Epithelial cell of proximal tubule (primary cell): ENCODE results near the gene DDX10. TPM values are rescaled to one million over a fixed set of nuclear protein-coding genes. Genes with fewer than 3 reads are reported as not detected.
"Not testable (repeated sequence)": the region's sequence is repeated elsewhere in the genome, so short reads cannot be mapped to it uniquely, and the experiment has no call there.

Source experiments
- DNase-seq: peaks from one replicate; pipeline ENCODE4 v3.0.0-alpha.2; 2011; ENCODE audit warnings: low read depth
- H3K4me3 ChIP-seq: 2 replicates; pipeline ENCODE4 v1.5.1; 2011; ENCODE audit warnings: low read depth, mild to moderate bottlenecking, low read length
- total RNA-seq: library from RNA; depleted of rRNA; stranded (reverse); fragments of >200 nt; gene quantifications from 2 replicates; pipeline ENCODE4 v1.2.3, GENCODE V29; 2015
- TF ChIP-seq, protein P1 (sequence below): conservative IDR thresholded peaks from 2 replicates; pipeline ENCODE4 v1.5.1; 2012; ENCODE audit warnings: low read depth, mild to moderate bottlenecking, low read length

DDX10 gene
- total RNA-seq, 1 donor from 2014 or later: 28.9 TPM

DNA sequence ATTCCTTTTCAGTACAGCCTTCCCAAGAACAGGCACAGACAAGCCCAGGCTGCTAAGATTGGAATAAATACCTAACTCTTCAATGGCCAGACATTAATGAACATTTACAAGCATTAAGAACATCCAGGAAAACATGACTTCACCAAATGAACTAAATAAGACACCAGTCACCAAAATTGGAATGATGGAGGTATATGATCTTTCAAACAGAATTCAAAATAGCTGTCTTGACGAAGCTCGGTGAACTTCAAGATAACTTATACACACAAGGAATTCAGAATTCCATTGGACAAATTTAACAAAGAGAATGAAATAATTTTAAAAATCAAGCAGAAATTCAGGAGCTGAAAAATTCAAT lies 16.4 kb upstream of the DDX10 start:
- no peak for DNase-seq
- no peak overlapping the region for H3K4me3 ChIP-seq
- TF ChIP-seq, protein P1, sequence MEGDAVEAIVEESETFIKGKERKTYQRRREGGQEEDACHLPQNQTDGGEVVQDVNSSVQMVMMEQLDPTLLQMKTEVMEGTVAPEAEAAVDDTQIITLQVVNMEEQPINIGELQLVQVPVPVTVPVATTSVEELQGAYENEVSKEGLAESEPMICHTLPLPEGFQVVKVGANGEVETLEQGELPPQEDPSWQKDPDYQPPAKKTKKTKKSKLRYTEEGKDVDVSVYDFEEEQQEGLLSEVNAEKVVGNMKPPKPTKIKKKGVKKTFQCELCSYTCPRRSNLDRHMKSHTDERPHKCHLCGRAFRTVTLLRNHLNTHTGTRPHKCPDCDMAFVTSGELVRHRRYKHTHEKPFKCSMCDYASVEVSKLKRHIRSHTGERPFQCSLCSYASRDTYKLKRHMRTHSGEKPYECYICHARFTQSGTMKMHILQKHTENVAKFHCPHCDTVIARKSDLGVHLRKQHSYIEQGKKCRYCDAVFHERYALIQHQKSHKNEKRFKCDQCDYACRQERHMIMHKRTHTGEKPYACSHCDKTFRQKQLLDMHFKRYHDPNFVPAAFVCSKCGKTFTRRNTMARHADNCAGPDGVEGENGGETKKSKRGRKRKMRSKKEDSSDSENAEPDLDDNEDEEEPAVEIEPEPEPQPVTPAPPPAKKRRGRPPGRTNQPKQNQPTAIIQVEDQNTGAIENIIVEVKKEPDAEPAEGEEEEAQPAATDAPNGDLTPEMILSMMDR: no peak

DNA sequence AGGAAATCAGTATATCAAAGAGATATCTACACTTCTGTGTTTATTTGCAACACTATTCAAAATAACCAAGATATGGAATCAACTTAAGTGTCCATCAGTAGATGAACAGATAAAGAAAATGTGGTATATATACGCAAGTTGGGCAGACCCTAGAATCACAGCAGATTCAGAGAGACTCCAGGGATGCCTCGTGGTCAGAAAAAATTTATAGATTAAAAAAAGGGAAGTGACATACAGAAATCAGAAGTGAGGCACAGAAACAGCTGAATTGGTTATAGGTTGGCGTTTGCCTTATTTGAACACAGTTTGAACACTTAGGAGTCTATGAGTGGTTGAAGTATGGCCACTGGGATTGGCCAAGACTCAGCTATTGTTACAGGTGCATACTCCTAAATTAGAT lies 10.8 kb upstream of the DDX10 start:
- DNase-seq, H3K4me3 ChIP-seq: not testable (repeated sequence)

DNA sequence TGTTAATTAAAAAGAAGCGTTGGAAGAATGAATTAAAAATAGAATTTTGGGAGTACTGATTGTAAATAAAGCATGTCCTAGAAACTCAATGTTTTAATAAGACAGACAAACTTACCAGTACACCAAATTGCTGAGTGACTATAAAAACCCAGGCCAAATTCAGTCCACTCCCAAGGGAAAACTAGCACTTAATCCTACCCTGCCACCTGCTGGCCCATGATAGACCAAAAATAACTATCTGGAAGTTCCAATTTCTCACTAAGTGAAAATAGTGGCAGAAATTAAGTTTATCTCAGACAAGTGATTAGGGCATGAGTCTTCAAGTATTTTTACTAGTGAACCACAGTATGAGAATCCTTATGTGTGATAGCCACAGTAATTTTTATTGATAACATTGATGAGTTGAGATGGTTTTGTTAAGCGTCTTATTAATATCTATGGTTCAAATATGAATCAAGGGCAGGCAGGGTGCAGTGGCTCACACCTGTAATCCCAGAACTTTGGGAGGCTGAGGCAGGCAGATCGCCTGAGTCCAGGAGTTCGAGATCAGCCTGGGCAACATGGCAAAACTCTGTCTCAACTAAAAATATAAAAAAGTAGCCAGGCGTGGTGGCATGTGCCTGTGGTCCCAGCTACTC lies 9.8 kb upstream of the DDX10 start:
- H3K4me3 ChIP-seq: no peak overlapping the region
- DNase-seq: no peak
- TF ChIP-seq, protein P1: peak; percentile 83

DNA sequence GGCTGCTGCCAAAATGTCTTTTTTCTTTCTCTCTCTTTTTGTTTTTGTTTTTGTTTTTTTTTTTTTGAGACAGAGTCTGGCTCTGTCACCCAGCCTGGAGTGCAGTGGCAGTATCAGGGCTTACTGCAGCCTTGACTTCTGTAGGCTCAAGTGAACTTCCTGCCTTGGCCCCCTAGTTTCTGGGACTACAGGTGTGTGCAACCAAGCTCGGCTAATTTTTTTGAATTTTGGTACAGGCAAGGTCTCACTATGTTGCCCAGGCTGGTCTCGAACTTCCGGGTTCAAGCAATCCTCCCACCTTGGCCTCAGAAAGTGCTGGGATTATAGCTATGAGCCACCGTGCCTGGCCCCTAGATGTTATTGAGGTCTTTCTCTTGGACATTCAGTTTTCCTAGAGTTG lies 2.2 kb upstream of the DDX10 start:
- H3K4me3 ChIP-seq: no peak overlapping the region
- TF ChIP-seq, protein P1: no peak
- DNase-seq: no peak

DNA sequence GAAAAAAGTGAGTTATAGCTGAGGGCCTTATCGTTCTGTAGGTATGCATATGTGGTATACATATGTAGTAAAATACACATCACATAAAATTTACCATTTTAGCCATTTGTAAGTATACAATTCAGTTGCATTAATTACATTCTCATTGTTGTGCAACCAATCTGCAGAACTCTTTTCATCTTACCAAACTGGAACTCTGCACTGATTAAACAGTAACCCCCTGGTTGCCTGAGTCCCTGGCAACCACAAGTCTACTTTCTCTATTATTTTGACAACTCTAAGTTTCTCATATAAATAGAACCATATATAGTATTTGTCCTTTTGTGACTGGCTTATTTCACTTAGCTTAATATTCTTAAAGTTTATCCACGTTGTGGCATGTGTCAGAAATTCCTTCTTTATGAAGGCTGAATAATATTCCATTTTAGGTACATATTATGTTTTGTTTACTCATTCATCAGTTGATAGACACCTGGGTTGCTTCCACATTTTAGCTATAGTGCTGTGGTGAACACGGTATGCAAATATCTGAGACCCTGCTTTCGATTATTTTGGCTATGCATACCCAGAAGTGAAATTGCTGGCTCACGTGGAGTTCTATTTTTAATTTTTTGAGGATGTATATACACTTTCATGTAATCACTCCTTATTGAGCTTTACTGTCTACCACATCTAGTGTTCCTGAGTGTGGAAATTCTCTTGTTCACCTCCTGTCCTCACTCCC lies 1.6 kb upstream of the DDX10 start:
- H3K4me3 ChIP-seq: no peak overlapping the region
- DNase-seq: no peak
- TF ChIP-seq, protein P1: no peak

DNA sequence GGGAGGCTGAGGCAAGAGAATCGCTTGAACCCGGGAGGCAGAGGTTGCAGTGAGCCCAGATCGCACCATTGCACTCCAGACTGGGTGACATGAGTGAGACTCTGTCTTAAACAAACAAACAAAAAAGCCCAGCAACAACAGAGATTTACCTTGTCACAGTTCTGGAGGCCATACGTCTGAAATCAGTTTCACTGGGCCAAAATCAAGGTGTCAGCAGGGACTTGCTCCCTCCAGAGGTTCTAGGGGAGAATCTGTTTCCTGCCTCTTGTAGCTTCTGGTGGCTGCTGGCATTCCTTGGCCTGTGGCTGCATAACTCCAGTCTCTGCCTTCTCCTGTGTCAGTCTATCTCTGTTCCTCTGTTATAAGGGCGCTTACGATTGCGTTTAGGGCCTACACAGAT lies 1.5 kb downstream of the DDX10 start:
- no peak for DNase-seq
- H3K4me3 ChIP-seq: no peak overlapping the region
- TF ChIP-seq, protein P1: no peak

DNA sequence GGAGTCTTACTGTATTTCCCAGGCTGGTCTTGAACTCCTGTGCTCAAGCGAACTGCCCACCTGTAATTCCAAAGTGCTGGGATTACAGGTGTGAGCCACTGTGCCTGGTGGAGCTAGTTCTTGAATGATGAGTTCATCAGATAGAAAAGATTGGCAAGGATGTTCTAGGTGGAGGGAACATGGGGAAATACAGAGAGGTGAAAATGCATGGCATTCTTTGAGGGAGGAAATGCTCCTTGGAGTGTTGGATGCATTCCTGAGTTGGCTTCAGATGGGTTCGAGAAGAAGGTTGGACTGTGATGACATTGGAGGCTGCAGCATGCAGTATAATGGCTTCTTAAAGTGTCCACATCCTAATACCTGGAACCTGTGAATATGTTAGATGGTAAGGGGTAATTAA lies 4.4 kb downstream of the DDX10 start:
- DNase-seq: no peak
- no peak overlapping the region for H3K4me3 ChIP-seq
- TF ChIP-seq, protein P1: no peak
